HG02840 (cell line): ENCODE data around the gene MIX23.

Experiments used
- ATAC-seq: cut with Tn5 transposase; IDR thresholded peaks from one replicate; pipeline ENCODE4 v1.9.1; 2021; ENCODE audit warnings: mild to moderate bottlenecking, moderate library complexity, moderate number of reproducible peaks; ENCODE audit not compliant: unreplicated experiment, low FRiP score

The MIX23 gene

DNA sequence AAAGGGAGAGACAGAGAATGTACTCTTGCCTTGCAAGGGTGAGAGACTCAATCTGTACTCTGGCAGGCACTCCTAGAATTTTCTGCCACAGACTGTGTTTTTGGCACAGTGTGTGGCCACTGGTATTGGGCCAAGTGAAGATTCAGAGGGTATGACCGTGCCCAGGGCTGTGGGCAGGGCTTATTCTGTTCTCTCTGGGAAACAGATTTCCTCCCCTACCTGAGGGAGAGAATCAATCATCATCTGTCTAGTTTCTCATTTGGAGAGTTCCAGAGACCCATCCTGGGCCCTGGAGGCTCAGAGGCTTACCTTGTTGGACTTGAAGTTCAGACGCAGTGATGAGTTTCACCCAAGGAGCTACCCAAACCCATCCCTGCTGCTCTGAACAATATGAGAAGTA is 29.8 kb downstream of the MIX23 start:
- ATAC-seq, result no peak

- ATAC-seq, result no peak
Measured at GRCh38 chr3:122351612-122352011, 31.4 kb downstream of the MIX23 start.

DNA sequence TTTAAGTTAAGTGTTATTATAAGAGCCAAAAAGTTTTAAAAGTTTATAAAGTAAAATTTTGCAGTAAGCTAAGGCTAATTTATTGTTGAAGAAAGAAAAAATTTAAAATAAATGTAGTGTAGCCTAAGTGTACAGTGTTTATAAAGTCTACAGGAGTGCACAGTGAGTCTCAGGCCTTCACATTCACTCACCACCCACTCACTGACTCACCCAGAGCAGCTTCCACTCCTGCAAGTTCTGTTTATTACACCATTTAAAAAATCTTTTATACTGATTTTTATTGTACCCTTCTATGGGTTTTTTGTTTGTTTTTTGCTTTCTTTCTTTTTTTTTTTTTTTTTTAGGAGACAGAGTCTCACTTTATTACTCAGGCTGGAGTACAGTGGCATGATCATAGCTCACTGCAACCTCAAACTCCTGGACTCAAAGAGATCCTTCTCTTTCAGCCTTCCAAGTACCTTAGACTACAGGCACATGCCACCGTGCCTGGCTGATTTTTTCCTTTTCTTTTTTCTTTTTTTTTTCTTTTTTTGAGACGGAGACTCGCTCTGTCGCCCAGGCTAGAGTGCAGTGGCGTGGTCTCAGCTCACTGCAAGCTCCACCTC is 32.1 kb downstream of the MIX23 start:
- no peak for ATAC-seq

DNA sequence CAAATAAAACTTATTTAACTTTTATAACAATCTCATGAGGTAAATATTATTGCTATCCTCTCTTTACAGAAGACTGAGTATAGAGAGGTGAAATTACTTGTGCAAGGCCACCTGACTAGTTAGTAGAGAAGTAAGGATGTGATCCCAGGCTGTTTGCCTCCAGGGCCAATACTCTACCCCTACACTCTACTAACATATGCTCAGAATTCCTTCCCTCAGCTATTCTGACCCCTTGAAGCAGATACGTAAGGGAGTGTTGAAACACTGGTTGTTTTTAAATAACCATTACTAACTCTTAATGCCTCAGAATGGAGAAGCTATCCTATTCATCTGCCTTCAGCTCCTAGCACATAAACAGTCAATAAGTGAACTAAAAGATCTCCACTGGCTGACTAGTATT is 33.9 kb downstream of the MIX23 start:
- ATAC-seq, result no peak

- ATAC-seq, result no peak
Measured at GRCh38 chr3:122343654-122344053, 39.4 kb downstream of the MIX23 start.

DNA sequence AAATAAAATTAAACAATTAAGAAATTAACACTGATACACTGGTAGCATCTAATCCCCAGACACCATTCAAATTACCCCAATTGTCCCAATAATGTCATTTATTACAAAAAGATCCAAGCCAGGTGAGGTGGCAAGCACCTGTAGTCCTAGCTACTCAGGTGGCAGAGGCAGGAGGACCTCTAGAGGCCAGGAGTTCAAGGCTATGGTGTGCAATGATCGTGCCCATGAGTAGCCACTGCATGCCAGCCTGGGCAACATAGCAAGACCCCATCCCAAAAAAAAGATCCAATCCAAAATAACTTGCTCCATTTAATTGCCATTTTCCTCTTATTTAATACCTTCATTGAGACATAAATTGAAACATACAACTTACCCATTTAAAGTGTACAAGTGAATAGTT is 40.2 kb downstream of the MIX23 start:
- ATAC-seq, result no peak

- ATAC-seq, result no peak
Measured at GRCh38 chr3:122332551-122332950, 50.5 kb downstream of the MIX23 start.

DNA sequence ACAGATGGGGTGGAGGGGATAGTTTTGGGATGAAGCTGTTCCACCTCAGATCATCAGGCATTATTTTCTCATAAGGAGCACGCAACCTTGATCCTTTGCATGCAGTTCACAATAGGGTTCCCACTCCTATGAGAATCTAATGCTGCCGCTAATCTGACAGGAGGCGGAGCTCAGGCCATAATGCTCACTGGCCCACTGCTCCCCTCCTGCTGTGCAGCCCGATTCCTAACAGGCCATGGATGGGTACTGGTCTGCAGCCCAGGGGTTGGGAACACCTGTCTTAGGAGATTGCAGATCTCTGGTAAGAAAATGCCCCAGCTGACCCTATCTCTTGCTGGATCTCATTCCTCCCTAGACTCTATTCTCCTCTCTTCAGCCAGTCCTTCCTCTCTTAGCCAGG is 51.1 kb downstream of the MIX23 start:
- no peak for ATAC-seq

DNA sequence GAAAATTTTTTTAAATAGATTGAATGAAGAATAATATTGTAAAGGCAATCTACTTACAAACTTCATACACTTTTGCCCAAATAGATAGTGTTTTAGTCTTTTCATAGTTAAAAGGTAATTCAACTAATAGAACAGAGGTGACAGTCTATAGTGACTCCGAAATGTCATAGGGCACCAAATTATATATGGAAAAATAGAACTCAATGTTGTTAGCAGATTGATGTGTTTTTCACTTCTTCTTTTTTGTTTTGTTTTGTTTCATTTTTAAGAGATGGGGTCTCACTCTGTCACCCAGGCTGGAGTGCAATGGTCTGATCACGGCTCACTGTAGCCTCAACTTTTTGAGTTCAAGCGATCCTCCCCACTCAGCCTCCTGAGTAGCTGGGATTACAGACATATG is 57.3 kb downstream of the MIX23 start:
- ATAC-seq, result no peak

DNA sequence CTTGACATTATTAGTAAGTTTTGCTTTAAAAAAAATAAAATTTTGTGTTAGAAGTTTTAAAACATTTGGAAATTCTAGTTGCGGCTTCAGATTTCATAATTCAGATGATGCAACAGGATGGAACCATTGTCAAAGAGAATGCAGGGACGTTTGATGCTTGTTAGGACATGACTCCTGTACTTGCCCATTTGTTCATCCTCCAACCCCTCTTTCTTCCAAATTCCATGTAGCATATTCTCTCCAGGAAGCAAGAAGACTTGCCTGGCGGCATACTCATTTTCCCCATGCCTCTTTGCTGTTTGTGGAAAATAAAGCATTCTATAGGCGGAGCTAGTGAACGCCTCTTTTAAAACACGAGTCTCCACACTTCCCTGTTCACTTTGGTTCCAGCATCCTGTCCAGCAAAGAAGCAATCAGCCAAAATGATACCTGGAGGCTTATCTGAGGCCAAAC is 58.1 kb downstream of the MIX23 start, which contains the start of gene CSTA:
Gene CSTA, plus strand, starts transcription at position 378 of the 453 bp plus-strand sequence. Its CDS starts 45 bp downstream, at position 423.
- no peak for ATAC-seq

DNA sequence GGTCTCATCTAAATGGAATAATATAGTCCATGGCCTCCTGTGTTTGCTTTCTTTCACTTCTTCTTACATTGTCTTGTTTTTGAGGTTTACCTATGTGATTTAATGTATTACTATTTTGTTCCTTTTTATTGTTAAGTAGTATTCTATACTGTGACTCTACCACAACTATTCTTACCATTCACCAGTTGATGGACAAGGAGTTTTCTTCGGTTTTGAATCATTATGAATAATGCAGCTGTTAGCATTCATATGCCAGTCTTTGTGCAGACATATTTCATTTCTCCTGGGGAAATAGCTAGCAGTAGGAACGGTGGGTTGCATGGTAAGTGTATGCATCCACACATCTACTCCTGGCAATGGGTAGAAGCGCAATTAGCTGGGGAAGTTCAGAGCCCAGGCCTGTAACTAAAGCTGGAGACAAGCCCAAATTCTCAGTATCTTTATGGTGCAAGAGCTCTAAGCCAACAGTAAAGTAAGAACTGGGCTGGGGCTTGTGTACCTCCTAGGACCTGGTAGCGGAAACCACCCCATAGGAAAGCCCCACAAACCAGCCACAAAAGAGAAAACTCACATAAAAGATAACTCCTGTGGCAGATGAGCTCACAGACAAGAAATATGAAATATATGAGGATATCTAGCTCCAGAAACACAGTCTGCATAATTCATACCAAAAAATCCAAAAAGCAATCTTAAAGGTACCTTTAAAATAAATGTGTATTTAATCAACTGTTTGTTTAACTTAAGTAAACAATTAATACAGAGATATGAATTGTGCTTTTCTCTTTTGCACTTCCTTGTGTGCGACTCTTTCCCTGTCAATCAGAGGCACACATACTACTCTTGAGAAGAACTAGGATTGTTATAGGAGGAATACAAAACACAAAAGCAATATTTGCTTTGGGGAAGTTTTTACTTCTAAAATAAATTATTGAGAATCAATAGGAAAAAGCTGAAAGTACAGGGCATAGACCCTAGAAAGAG is 60.6 kb downstream of the MIX23 start:
- ATAC-seq, result no peak

DNA sequence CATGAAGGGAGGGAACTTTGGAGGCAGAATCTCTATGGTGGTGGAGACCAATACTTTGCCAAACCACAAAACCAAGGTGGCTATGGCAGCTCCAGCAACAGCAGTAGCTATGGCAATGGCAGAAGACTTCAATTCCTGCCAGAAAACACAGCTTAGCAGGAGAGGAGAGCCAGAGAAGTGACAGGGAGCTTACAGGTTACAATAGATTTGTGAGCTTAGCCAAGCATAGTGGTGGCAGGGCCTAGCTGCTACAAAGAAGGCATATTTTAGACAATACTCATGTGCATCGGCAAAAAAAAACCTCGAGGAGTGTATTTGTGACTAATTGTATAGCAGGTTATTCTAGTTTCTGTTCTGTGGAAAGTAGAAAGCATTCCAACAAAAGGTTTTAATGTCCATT is 64.4 kb downstream of the MIX23 start:
- ATAC-seq, result no peak

GRCh38 chr3:122316368-122316767 is 66.7 kb downstream of the MIX23 start:
- no peak for ATAC-seq

GRCh38 chr3:122315619-122316018 is 67.4 kb downstream of the MIX23 start:
- no peak for ATAC-seq

- ATAC-seq, result no peak
Measured at GRCh38 chr3:122314228-122314876, 68.7 kb downstream of the MIX23 start.

GRCh38 chr3:122313281-122313680 is 69.8 kb downstream of the MIX23 start:
- ATAC-seq, result no peak

GRCh38 chr3:122312826-122313225 is 70.2 kb downstream of the MIX23 start:
- ATAC-seq, result no peak

GRCh38 chr3:122310361-122310760 is 72.7 kb downstream of the MIX23 start:
- no peak for ATAC-seq
